ENCODE measurements around the gene C11orf97.

C11orf97 gene

DNA sequence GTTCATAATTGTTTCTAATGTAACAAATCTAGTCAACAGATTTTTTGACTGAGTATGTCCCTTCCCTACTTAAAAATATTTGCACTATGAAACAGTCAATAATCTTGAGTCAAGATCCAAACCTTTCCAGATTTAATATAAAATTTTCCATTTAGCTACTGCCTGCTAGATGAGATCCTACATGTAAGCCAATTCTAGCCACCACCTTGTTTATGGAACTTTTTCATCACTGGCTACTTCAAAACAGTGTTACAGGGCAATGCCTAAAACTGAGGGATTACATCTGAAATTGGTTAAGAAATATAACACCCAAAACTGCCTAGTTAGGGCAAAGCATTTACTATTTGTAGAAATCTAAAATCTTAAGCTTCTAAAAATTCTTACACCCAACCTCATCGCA is 20.9 kb downstream of the C11orf97 start:
- TF ChIP-seq, protein P1, sequence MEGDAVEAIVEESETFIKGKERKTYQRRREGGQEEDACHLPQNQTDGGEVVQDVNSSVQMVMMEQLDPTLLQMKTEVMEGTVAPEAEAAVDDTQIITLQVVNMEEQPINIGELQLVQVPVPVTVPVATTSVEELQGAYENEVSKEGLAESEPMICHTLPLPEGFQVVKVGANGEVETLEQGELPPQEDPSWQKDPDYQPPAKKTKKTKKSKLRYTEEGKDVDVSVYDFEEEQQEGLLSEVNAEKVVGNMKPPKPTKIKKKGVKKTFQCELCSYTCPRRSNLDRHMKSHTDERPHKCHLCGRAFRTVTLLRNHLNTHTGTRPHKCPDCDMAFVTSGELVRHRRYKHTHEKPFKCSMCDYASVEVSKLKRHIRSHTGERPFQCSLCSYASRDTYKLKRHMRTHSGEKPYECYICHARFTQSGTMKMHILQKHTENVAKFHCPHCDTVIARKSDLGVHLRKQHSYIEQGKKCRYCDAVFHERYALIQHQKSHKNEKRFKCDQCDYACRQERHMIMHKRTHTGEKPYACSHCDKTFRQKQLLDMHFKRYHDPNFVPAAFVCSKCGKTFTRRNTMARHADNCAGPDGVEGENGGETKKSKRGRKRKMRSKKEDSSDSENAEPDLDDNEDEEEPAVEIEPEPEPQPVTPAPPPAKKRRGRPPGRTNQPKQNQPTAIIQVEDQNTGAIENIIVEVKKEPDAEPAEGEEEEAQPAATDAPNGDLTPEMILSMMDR (IDR thresholded peaks at IDR 0.05; ENCODE audit: borderline replicate concordance, control extremely low read depth, extremely low read depth, insufficient read depth, missing control alignments): no peak
- DNase-seq (ENCODE audit: low spot score): no peak
- in situ Hi-C loops (cut with MboI; ENCODE audit: low sequenced_read_pairs, unreplicated experiment): no loop called here

DNA sequence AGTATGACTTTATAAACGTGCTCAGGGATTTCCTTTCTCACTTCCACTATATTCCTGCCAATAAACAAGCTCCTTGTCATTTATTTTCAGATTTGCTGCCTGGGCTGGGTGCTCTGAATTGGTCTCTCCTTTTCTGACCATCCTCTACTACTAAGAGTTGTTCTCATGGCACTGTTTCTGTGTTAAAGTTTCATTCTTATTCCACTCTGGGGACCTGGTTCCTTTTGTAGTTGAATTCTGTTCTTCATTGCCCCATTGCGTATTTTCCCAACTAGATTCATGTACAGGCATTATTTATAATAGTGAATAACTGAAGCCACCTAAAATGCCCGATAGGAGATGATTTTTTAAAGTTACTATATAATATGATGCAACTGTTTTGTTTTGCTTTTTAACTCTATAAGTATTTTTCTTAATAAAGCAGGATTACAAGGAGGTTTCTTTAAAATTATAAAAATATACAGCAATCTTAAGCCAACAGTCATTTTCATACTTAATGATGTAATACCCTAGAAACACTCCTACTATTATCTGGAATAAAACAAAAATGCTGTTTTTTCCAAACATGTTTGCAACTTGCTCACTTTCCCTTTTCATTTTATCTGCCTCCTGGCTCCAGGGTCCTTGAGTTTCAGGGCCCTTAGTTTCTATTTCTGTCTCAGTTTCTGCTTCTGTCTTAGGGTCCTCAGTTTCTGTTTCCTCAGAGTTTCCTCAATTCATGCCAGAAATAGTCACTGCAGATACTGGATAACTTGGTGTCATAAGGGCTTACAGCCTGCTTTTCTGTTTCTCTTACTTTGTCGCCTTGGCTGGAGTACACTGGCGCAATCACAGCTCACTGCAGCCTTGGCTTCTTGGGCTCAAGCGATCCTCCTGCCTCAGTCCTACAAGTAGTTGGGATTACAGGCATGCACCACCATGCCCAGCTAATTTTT is 21.7 kb downstream of the C11orf97 start:
- TF ChIP-seq, protein P1 (IDR thresholded peaks at IDR 0.05; ENCODE audit: borderline replicate concordance, control extremely low read depth, extremely low read depth, insufficient read depth, missing control alignments): no peak
- in situ Hi-C loops (cut with MboI; ENCODE audit: low sequenced_read_pairs, unreplicated experiment): no loop called here
- no peak for DNase-seq (ENCODE audit: low spot score)

DNA sequence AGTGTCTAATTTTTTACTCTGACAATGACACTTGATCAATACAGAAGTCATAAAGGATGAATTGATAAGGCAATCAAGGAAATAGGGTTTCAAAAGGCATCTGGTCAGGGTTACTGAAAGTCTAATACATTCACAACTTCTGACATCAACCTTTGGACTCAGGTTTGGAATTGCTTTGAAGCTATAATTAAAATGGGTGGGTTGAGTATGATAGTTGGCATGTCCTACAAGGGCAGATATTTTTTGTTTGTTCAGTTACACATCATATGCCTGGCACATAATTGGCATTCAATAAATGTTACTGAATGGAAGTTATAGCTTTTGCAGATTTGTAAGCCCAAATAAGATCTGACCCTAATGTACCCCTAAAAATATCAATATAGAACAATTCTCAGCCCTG is 24.1 kb downstream of the C11orf97 start:
- DNase-seq (ENCODE audit: low spot score): no peak
- in situ Hi-C loops (cut with MboI; ENCODE audit: low sequenced_read_pairs, unreplicated experiment): no loop called here
- TF ChIP-seq, protein P1 (IDR thresholded peaks at IDR 0.05; ENCODE audit: borderline replicate concordance, control extremely low read depth, extremely low read depth, insufficient read depth, missing control alignments): no peak

- TF ChIP-seq, protein P1 (IDR thresholded peaks at IDR 0.05; ENCODE audit: borderline replicate concordance, control extremely low read depth, extremely low read depth, insufficient read depth, missing control alignments): no peak
- DNase-seq (ENCODE audit: low spot score): no peak
- in situ Hi-C loops (cut with MboI; ENCODE audit: low sequenced_read_pairs, unreplicated experiment): no loop called here
Observed at GRCh38 chr11:94537031-94537600, 24.9 kb downstream of the C11orf97 start.

DNA sequence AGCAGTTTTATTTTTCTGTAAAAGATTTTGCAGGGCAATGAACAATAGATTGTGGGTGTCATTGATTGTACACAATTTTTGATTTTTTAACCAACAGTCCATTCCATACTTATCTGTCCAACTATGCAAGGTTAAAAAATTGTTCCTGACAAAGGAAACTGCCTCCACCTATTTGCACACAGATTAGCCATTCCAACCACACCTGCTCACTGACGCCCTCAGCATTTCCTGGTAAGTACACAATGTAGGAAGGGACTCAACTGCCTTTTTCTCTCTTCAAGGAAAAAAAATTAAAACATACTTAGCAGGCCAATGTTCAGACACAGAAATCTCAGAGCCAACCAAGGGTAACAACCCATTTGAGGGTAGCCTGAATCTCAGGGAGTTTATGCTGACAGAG is 27.2 kb downstream of the C11orf97 start:
- TF ChIP-seq, protein P1 (IDR thresholded peaks at IDR 0.05; ENCODE audit: borderline replicate concordance, control extremely low read depth, extremely low read depth, insufficient read depth, missing control alignments): no peak
- no peak for DNase-seq (ENCODE audit: low spot score)
- in situ Hi-C loops (cut with MboI; ENCODE audit: low sequenced_read_pairs, unreplicated experiment): no loop called here

- DNase-seq (ENCODE audit: low spot score): peak; percentile 87
- in situ Hi-C loops (cut with MboI; ENCODE audit: low sequenced_read_pairs, unreplicated experiment): loop anchor here (10.0 kb wide), 1 partner anchor 51 kb away; no protein-coding TSS in a partner anchor
- TF ChIP-seq, protein P1 (IDR thresholded peaks at IDR 0.05; ENCODE audit: borderline replicate concordance, control extremely low read depth, extremely low read depth, insufficient read depth, missing control alignments): no peak
Observed at GRCh38 chr11:94543695-94544645, 31.7 kb downstream of the C11orf97 start, which contains the start of gene FUT4. Gene FUT4, plus strand, starts transcription at chr11:94543921. Its CDS starts 213 bp downstream, at chr11:94544134.

All from GM13976 (cell line).